ENCODE results near the gene CHRNA7.

DNA sequence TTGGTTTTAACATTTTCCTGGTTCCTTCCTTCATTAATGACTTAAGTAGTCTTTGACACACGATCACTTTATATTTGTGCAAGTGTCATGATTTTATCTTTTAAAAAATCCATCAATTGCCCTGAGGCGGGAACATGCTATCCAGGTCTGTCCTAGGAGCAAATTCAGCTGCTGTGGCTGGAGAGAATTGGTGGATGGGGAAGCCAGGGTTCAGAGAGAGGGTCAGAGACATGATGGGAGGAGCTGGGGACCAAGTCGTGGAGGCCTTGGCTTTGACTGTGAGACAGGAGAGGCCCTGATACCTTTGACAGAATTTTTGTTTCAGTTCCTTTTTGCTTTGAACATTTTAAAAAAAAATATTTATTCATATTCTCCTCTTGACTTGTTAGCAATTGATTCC is 89.0 kb downstream of the CHRNA7 start:
- no peak for TF ChIP-seq POLR2A (IDR thresholded peaks at IDR 0.05; ENCODE audit: low read depth, low read length)
- no peak for TF ChIP-seq PAX5 (IDR thresholded peaks at IDR 0.05; ENCODE audit: insufficient read depth, low read length, severe bottlenecking)
- no peak for TF ChIP-seq POLR2AphosphoS5 (IDR thresholded peaks at IDR 0.05; ENCODE audit: low read depth, low read length)
- TF ChIP-seq SPI1 (IDR thresholded peaks at IDR 0.05; ENCODE audit: low read depth, low read length), result peak; percentile 16; the same call in 1 of the 2 replicates
